ENCODE measurements around the gene FBXO5.
"Not testable (repeated sequence)": the region's sequence is repeated elsewhere in the genome, so short reads cannot be mapped to it uniquely, and the experiment has no call there.

Gene FBXO5, protein sequence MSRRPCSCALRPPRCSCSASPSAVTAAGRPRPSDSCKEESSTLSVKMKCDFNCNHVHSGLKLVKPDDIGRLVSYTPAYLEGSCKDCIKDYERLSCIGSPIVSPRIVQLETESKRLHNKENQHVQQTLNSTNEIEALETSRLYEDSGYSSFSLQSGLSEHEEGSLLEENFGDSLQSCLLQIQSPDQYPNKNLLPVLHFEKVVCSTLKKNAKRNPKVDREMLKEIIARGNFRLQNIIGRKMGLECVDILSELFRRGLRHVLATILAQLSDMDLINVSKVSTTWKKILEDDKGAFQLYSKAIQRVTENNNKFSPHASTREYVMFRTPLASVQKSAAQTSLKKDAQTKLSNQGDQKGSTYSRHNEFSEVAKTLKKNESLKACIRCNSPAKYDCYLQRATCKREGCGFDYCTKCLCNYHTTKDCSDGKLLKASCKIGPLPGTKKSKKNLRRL

DNA sequence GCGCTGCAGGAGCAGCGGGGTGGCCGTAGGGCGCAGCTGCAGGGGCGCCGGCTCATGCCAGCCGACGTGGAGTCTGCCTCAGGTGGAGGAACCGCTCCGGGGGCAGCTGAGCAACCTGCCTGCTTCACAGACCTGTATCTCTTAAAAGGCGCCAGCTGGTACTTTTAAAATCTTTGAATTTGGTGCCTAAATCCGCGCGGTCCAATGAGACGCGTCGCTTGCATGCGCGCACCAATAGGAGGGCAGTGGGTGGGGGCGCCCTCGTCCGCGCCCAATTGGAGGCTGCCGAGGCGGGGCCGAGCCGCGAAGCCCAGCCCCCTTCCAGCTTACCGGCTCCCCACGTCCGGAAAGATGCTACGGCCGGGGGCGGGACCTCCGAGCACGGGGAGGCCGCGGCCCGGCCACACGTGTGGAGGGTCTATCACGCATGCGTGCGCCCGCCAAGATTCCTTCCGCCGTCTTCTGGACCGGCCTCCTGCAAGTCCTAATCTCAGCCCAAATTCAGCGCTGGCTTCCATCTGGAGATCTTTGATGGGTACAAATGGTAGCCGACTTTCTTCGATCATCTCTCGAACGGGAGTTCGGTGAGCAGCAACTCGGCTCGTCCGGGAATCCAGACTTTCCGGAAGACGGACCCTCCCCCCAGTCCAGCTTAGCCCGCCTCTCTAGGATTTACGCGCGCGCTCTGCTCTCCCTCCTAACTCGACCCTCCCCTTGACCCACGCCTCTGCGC lies at the start of gene FBXO5:
TSS of gene FBXO5 (minus strand) at position 138 of the 733 bp plus-strand sequence. CDS start at position 56, 82 bp downstream.
- peak; percentile 92 to 99 (median 97) for DNase-seq
- intact Hi-C loops (cut with DNase I), result loop anchor here (2.0 kb wide), 1 partner anchor 20 kb away; the partner anchor contains the start of gene MTRF1L

DNA sequence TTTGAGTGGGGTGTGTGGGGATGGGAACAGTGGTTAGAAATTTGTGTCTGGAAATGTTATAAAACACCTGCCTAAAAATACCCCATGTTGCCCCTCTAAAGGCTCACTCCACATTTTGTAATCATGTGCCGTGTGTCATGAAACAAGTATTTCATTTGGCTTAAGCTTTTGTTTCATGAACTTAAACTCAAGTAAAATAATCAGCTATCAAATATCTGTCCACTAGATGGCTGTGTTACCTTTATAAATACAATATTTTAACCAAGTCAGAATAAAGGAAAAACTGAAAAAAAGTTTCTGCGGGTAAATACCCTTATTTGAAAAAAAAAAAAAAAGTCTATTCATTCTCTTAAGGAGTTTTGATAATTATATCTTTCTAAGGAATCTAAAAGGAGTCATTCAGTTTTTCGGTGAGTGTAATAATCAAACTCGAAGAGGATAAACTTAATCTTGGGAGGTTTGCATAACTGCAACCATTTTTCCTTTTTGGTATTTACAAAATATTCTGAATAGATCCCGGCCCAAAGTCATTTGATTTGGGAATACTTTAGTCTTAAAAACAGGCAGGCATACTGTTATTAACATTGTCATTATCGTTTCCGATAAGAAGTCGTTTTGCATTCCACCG lies 49.5 kb upstream of the FBXO5 start:
- no peak for DNase-seq
- intact Hi-C loops (cut with DNase I), result no loop called here

DNA sequence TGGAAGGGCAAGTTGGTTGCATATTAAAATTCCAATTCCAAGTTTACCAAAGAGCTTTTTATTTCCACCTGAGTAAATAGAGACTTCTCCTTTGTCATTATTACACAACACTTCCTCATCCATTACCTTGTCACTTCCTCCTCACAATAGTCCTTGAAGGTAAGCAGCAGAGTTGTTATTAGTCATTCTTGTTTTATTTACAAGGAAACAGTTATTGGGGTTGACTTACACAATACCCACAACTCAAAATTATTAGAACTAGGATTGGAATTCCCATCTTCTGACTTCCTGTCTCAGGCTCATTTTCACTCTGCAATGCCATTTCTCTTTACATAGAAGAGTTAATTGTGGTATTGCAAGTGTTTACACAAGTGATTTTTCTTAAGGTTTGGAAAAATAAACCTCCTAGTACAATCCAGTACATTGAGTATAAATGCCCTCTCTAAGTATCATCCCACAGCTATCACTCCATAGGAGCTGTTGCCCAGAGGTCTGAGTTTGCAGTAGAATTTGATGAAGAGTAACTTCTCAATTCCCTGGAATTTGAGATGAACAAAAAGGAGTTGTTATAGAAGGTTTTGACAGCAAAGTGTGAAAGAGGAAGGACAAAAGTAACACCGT lies 48.6 kb upstream of the FBXO5 start:
- intact Hi-C loops (cut with DNase I), result no loop called here
- no peak for DNase-seq

DNA sequence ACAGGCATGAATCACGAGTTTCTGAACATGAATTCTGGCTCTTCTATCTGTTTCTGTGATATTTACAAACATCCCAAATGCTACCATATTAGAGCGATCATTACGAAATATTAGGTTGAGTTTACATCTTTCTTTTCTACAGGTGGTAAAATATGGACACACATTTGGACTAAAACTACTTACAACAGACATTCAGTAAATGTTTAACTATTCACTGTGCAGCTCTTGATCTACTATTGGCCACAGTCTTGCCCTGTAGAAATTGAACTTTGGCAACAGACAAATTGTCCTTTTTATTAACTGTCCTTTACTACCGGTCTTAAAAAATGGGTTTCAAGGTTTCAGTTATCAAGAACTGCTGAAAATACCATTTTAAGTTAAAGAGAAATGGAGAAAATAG lies 46.1 kb upstream of the FBXO5 start:
- DNase-seq, result no peak
- intact Hi-C loops (cut with DNase I), result no loop called here

DNA sequence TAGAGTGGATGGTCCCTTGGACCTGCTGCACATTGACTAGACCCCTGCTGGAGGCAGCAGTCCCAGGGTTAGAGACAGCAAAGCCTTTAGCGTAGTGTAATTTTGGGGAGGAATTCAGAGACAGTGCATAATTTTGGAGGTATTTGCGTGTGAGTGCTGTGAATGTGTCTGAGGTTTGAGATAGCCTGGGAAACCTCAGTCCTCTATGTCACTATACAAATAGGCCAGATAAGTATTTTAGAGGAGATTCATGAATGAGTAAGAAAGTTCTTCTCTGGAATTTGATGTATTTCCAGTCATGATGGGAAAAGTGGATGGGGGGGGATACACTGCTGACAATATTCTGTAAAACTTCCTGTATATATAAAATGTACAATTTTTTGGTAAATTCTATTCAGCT lies 45.4 kb upstream of the FBXO5 start:
- intact Hi-C loops (cut with DNase I), result no loop called here
- DNase-seq, result no peak

DNA sequence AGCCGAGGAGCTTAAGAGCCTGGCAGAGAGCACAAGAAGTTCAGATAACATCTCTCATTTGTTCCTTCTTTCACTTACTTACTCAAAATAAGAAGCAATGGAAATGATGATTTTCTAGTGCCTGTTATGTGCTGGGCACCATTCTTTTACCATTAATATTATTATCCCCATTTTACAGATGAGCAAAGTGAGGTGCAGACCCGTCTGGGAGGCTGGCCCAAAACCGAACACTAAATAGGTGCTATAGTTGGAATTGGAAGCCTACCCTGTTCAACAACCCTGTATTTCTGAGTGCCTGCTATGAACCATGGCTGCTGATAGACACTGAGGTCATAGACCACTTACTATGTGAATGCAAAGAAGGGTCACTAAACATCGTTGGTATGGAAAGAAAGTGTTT lies 44.6 kb upstream of the FBXO5 start:
- no peak for DNase-seq
- intact Hi-C loops (cut with DNase I), result no loop called here

DNA sequence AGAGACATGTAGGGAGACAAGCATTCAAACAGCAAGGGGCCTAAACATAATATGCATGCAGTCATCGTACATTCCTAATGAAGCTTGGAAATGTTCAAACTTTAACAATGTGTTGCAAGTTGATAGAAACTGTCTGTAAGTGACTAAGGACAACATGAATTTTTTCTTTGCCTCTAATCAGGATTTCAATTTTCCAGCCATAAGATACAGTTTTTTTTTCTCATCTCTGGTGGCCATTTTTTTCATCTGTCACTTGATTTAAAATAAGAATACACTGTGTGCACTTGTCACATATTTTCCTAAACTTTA lies 41.8 kb upstream of the FBXO5 start:
- no peak for DNase-seq
- intact Hi-C loops (cut with DNase I), result no loop called here

DNA sequence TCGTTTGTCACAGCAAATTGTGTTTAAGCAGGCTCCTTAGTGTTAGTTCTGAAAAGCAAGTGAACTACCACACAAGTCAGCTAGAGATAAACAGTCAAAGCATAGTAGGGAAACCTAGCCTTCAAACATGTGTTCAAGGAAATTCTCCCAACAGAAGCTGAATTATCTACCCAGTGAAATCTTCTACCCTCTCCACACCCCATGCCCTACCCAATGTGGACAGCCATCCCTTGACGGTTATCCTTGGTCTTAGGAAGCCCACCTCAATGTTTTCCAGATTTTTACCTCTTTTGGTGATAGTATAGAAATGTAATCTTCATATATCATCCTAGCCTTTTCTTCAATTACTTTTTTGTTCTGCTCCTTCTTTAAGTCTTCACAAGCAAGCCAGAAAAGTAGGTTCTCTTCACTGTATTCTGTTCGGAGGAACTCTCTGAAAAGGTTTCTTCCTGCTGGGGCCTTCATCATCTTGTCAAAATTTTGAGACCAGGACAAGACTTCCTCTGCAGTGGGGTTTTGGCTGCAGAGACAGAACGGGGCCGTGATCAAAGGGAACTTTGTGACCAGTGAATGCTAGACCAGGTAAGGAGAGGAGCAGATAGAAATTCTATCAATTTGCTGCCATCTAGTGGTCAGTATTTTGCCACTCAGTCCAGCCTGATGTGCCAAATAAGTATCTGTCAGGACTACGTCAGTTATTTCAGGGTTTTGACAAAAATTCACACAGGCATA lies 41.3 kb upstream of the FBXO5 start:
- peak in 22 of 42 donors; percentile 13 to 72 (median 42) for DNase-seq
- intact Hi-C loops (cut with DNase I), result no loop called here

DNA sequence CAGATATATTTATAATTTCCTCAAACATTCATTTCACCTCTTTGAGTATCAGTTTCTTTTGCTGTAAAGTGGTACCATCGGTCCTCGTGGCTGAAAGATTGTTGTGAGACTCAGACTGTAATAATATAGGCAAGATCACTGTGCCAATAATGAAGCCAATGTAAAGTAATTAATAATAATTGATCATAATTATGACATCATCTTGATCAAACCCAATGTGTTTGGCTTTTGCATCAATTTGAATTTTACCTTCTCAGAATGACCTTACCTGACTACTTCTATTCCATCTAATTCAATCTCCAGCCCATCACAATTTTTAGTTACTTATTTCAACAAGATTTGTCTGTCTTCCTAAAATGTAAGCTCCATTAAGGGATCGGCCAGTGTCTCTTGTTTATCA lies 35.5 kb upstream of the FBXO5 start:
- DNase-seq, result no peak
- intact Hi-C loops (cut with DNase I), result no loop called here

DNA sequence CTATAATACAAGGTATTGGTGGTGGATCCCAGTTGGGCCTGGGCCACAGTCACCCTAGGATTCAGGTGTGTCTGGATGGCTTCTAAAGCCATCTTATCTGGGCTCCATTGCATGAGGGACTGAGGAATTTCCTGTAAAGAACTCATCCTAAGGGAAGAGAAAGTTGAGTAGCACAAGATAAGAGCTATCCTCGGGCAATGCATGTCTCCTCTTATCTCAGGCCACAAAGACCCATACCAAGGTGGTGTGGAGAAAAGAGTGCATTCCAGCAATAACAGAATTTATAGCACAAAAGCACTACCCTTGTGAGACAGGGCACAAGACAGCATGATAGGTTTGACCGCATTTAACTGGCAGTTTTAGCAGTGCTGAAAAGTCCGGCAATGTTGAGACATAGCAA lies 34.0 kb upstream of the FBXO5 start:
- intact Hi-C loops (cut with DNase I), result no loop called here
- DNase-seq, result no peak

DNA sequence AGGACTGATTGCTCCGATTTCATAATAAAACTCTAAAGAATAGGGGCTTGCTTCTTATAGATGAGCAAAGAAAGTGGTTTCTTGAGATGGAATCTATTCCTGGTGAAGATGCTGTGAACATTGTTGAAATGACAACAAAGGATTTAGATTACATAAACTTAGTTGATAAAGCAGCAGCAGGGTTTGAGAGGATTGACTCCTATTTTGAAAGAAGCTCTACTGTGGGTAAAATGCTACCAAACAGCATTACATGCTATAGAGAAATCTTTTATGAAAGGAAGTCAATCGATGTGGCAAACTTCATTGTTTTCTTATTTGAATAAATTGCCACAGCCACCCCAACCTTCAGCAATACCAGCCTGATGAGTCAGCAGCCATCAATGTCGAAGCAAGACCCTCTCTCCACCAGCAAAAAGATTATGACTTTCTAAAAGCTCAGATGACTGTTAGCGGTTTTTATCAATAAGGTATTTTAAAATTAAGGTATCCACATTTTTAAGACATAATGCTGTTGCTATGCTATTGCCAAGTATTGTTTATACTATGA lies 32.3 kb upstream of the FBXO5 start:
- no peak for DNase-seq
- intact Hi-C loops (cut with DNase I), result no loop called here

DNA sequence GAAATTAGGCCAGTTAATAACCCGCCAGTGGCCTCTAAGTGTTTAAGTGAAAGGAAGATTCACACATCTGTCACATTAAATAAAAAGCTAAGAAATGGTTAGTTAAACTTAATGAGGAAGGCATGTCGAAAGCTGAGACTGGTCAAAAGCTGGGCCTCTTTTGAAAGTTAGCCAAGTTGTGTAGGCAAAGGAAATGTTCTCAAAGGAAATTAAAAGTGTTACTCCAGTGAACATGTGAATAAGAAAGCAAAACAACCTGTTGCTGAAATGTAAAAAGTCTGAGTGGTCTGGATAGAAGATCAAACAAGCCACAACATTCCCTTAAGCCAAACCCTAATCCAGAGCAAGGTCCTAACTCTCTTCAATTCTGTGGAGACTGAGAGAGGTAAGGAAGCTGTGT lies 30.6 kb upstream of the FBXO5 start:
- no peak for DNase-seq
- intact Hi-C loops (cut with DNase I), result no loop called here

DNA sequence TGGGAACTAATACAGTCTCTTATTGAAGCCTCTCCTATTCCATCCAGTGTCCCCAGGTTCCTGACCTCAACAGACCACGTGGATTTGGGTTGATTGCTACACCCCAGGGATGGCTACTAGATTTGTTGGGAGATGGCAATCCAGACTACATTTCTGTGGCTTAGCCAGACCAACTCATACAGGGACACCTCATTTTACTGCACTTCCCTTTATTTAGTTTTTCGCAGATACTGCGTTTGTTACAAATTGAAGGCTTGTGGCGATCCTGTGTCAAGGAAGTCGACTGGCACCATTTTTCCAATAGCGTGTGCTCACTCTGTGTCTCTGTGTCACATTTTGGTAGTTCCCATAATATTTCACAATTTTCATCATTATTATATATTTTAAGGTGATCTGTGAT lies 30.0 kb upstream of the FBXO5 start:
- intact Hi-C loops (cut with DNase I), result no loop called here
- no peak for DNase-seq

DNA sequence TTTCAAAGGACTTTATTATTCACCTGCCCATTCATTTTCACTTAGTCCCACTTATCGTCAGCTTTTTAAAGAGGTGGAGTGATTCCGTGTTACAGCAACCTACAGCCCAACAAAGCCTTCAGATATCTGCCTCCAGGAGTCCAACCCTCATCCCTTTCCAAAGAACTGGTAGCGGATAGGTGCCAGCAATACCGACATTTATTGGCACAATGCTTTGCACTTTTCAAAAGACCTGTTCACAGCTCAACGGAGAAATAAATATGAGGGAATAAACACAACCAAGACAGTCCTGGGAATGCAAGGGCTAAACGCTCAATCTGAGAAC lies 20.5 kb upstream of the FBXO5 start:
- DNase-seq, result peak in 10 of 42 donors; percentile 6 to 55 (median 32)
- intact Hi-C loops (cut with DNase I), result loop anchor here (2.0 kb wide), 1 partner anchor 21 kb away; the partner anchor contains the start of gene FBXO5

DNA sequence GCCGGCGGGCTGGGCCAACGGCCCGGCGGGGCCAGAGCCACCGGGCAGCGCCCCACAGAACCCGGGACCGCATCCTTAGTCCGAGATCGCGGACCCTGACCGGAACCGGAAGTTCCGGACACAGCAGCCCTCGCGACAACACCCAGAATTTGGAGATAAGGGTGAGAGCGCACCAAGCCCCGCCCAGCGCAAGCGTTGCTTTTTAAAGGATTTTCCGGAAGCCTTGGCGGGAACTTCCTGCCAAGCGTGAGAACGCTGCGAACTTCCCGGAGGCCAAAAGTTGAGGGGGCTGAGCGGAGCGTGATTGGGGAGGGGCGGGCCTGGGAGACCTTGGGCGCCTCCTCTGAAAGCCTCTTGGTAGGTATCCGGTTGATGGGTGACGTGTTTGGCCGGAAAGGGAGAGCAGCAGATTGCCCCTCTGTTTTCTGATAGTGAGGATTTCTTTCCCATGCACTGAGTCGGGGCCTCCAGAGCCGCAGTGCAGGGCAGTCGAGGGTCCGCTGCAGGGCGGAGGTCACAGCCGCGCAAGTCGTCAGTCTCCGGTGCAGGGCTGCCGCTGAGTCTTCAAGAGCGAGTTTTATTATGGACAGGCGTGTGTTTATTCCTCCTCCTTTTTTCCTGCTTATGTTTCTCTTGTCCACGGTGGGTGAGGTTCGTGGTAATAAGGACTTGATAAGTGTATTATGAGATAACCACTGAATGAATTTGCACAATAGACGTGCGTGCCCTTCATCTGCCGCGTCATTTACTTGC lies 19.9 kb upstream of the FBXO5 start, which contains the start of gene MTRF1L:
TSS of gene MTRF1L (minus strand) at position 97 of the 753 bp plus-strand sequence. CDS start at position 73, 24 bp downstream.
- intact Hi-C loops (cut with DNase I), result loop anchor here (2.0 kb wide), 1 partner anchor 20 kb away; the partner anchor contains the start of gene FBXO5
- peak; percentile 83 to 96 (median 92) for DNase-seq

DNA sequence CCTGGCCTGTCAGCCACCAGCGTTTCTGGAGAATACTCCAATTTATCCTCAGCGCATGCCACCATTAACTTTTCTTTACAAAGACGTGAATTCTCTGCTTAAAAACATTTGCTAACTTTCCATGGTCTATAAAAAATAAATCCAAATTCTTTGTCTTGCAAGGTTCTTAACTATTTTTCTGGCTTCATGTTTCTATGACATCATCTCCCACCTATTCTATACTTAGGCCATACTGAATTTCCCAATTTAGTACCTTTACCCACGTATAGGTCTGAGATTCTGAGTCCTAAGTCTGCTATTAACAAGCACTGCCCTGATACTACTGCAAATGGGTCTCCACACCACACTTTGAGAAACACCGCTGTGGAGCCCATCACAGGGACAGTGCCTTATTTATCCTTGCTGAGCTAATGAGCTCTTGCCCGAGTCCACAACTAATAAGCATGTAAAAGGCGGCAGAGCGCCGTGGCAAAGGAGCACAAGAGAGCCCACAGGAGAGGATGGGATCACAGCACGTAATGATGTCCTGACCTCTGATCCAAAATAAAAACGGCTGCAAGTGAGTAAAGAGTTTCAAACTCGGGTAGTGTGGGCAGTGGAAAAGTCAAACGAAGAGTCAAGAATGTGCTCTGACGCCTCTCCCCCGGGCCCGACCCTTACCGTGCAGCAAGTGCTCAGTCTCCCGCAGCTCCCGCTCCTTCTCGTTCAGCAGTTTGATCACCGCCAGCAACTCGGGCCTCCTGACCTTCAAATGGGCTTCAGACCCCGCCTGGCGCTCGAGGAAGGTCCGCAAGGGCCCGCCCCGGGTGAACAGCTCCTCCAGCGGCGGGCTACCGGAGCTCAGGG lies 19.1 kb upstream of the FBXO5 start:
- peak in 19 of 42 donors; percentile 3 to 47 (median 17) for DNase-seq
- intact Hi-C loops (cut with DNase I), result loop anchor here (2.0 kb wide), 1 partner anchor 19 kb away; the partner anchor contains the start of gene FBXO5

DNA sequence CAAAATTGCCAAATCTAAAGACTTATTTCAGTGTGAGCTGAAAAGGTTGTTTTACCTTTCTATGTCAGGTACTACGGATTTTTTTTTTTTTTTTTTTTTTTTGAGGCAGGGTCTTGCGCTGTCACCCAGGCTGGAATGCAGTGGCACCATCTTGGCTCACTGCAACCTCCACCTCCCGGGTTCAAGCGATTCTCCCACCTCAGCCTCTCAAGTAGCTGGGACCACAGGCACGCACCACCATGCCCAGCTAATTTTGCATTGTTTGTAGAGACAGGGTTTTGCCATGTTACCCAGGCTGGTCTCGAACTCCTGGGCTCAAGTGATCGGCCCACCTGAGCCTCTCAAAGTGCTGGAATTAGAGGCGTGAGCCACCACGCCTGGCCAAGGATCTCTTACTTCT lies 17.9 kb upstream of the FBXO5 start:
- intact Hi-C loops (cut with DNase I); DNase-seq: not testable (repeated sequence)
